NCI-H1417 treated with DMSO at 0.1 percent for 48 hours (cell line): ENCODE measurements around the gene KLHL29.
"Not testable (repeated sequence)": the region's sequence is repeated elsewhere in the genome, so short reads cannot be mapped to it uniquely, and the experiment has no call there.

ENCODE experiments used
- DNase-seq: peaks from one replicate; lab custom pipeline; 2025; lab: John Stamatoyannopoulos, UW

Gene KLHL29

GRCh38 chr2:23384551-23385343, at the start of gene KLHL29:
Gene KLHL29, plus strand, starts transcription at chr2:23385179. Its CDS starts 177,018 bp downstream, at chr2:23562197.
- peak; percentile 28 for DNase-seq

- no peak for DNase-seq
Observed at GRCh38 chr2:23335550-23335949, 49.4 kb upstream of the KLHL29 start.

- DNase-seq = no peak
Observed at GRCh38 chr2:23342075-23342474, 42.9 kb upstream of the KLHL29 start.

- no peak for DNase-seq
Observed at GRCh38 chr2:23346029-23346428, 39.0 kb upstream of the KLHL29 start.

GRCh38 chr2:23346781-23347180, 38.2 kb upstream of the KLHL29 start:
- DNase-seq = no peak

- DNase-seq = no peak
Observed at GRCh38 chr2:23347471-23348092, 37.4 kb upstream of the KLHL29 start.

- DNase-seq = not testable (repeated sequence)
Observed at GRCh38 chr2:23348093-23348481, 36.9 kb upstream of the KLHL29 start.

GRCh38 chr2:23349508-23349907, 35.5 kb upstream of the KLHL29 start:
- no peak for DNase-seq

- DNase-seq = no peak
Observed at GRCh38 chr2:23350041-23350791, 34.8 kb upstream of the KLHL29 start.

- DNase-seq = no peak
Observed at GRCh38 chr2:23350792-23351355, 34.1 kb upstream of the KLHL29 start.

GRCh38 chr2:23351388-23352141, 33.4 kb upstream of the KLHL29 start:
- DNase-seq = no peak

- no peak for DNase-seq
Observed at GRCh38 chr2:23354554-23354953, 30.4 kb upstream of the KLHL29 start.

GRCh38 chr2:23355001-23355400, 30.0 kb upstream of the KLHL29 start:
- no peak for DNase-seq

- DNase-seq = no peak
Observed at GRCh38 chr2:23356711-23357110, 28.3 kb upstream of the KLHL29 start.

- no peak for DNase-seq
Observed at GRCh38 chr2:23359631-23360567, 25.1 kb upstream of the KLHL29 start.

GRCh38 chr2:23360571-23361125, 24.3 kb upstream of the KLHL29 start:
- DNase-seq = no peak

GRCh38 chr2:23361152-23361551, 23.8 kb upstream of the KLHL29 start:
- DNase-seq = no peak

GRCh38 chr2:23363268-23363667, 21.7 kb upstream of the KLHL29 start:
- no peak for DNase-seq

- DNase-seq = no peak
Observed at GRCh38 chr2:23363831-23364230, 21.1 kb upstream of the KLHL29 start.

GRCh38 chr2:23366720-23367119, 18.3 kb upstream of the KLHL29 start:
- DNase-seq = no peak
